Ammon's horn (tissue), 1 donor: ENCODE measurements around the gene ZBTB34.
A peak's percentile ranks its signal among the peaks of the same experiment; 100 is the strongest.
"Not testable (repeated sequence)": the region's sequence is repeated elsewhere in the genome, so short reads cannot be mapped to it uniquely, and the experiment has no call there.

Source experiments
- DNase-seq: peaks from one replicate; pipeline ENCODE4 v3.0.0-alpha.2; 2016; ENCODE audit warnings: low spot score

ZBTB34 gene, protein sequence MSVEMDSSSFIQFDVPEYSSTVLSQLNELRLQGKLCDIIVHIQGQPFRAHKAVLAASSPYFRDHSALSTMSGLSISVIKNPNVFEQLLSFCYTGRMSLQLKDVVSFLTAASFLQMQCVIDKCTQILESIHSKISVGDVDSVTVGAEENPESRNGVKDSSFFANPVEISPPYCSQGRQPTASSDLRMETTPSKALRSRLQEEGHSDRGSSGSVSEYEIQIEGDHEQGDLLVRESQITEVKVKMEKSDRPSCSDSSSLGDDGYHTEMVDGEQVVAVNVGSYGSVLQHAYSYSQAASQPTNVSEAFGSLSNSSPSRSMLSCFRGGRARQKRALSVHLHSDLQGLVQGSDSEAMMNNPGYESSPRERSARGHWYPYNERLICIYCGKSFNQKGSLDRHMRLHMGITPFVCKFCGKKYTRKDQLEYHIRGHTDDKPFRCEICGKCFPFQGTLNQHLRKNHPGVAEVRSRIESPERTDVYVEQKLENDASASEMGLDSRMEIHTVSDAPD

GRCh38 chr9:126860077-126860756, at the start of gene ZBTB34:
Gene ZBTB34 (plus strand): TSS chr9:126860639. CDS start chr9:126879400, 18,761 bp downstream.
- DNase-seq = peak; percentile 66

DNA sequence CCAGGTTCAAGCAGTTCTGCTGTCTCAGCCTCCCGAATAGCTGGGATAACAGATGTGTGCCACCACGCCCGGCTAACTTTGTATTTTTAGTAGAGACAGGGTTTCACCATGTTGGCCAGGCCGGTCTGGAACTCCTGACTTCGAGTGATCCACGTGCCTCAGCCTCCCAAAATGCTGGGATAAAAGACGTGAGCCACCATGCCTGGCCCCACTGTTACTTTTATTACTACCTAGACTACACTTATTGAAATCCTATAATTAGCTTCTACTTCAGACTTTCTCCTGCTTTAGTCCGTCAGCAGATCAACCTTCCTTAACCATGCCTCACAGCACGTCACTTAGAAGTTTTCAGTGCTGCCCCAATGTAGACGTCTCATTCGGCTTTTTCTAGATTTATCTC, 47.4 kb upstream of the ZBTB34 start:
- no peak for DNase-seq

GRCh38 chr9:126814091-126814490, 46.3 kb upstream of the ZBTB34 start:
- no peak for DNase-seq

DNA sequence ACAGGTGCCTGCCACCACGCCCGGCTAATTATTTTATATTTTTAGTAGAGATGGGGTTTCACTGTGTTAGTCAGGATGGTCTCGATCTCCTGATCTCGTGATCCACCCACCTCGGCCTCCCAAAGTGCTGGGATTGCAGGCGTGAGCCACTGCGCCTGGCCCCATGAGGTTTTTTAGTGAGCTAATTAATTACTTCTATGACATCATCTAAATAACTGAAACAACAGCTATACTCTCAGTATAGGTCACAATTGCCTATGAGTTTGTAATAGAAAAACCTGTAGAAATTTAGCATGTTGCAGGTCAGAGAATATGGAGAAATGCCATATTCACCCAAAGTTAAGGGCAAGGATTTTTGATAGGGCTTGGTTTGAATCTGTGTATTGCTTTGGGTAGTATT, 42.8 kb upstream of the ZBTB34 start:
- DNase-seq = not testable (repeated sequence)

GRCh38 chr9:126818482-126818881, 42.0 kb upstream of the ZBTB34 start:
- DNase-seq = no peak

DNA sequence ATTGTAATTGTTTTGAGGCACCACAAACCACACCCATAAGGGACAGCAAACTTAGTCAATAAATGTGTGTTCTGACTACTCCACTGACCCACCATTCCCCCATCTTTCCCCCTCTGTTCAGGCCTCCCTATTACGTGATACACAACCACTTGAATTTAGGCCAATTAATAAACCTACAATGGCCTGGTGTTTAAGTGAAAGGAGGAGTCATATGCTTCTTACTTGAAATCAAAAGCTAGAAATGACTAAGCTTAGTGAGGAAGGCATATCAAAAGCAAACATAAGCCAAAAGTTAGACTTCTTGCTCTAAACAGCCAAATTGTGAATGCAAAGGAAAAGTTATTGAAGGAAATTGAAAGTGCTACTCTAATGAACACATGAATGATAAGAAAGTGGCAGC, 41.0 kb upstream of the ZBTB34 start:
- DNase-seq = no peak

DNA sequence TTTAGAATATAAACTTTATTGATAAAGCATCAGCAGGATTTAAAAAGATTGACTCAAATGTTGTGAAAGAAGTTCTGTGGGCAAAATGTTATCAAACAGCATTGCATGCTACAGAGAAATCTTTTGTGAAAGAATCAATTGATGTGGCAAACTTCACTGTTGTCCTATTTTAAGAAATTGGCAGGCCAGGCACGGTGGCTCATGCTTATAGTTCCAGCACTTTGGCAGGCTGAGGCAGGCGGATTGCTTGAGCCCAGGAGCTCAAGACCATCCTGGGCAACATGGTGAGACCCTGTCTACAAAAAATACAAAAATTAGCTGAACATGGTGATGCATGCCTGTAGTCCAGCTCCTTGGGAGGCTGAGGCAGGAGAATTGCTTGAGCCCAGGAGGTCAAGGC, 38.2 kb upstream of the ZBTB34 start:
- DNase-seq = peak; percentile 78

- DNase-seq = no peak
These were observed 37.6 kb upstream of the ZBTB34 start for GRCh38 chr9:126822873-126823272.

- DNase-seq = not testable (repeated sequence)
These were observed 36.4 kb upstream of the ZBTB34 start for GRCh38 chr9:126824052-126824451.

DNA sequence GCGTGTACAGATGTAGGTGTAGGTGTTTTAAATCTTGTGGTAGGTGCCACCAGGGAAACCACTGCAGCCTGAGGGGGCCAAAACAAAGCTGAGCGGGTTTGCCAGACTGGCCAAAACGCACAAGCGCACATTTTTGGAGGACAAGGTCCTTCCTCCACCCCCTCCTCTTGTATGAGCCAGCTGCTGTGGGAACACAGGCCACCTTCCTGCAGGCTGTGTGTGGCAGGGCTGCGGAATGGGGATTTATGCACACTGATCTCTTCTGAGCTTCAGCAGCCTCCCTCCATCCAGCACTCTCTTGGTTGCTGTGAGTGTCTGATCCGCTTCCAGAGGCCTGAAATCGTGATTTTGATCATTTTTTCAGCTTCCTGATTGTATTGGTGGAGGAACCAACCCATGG, 33.2 kb upstream of the ZBTB34 start:
- no peak for DNase-seq

- no peak for DNase-seq
These were observed 31.4 kb upstream of the ZBTB34 start for GRCh38 chr9:126829035-126829434.

GRCh38 chr9:126830827-126831226, 29.6 kb upstream of the ZBTB34 start:
- DNase-seq = no peak

GRCh38 chr9:126832440-126832839, 28.0 kb upstream of the ZBTB34 start:
- no peak for DNase-seq

- DNase-seq = no peak
These were observed 27.4 kb upstream of the ZBTB34 start for GRCh38 chr9:126833020-126833419.

GRCh38 chr9:126833710-126834345, 26.6 kb upstream of the ZBTB34 start:
- no peak for DNase-seq

DNA sequence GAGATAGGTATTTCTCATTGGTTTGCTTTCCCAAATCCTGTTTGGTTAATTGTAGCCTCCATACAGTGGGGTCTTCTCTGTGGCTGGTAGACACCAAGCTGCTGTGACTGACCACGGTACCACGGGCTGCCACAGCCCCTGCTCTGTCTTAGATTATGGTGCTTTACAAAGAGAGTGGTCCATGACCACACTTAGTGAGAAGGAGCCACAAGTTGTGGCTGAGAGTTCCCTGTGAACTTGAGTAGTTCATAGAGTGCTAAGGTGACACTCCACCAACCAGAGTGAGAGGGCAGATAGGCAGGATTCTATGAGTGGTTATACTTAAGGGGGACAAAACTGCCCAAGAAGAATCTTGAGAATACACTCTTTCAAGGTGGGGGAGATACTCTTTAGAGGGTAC, 25.8 kb upstream of the ZBTB34 start:
- DNase-seq = no peak

DNA sequence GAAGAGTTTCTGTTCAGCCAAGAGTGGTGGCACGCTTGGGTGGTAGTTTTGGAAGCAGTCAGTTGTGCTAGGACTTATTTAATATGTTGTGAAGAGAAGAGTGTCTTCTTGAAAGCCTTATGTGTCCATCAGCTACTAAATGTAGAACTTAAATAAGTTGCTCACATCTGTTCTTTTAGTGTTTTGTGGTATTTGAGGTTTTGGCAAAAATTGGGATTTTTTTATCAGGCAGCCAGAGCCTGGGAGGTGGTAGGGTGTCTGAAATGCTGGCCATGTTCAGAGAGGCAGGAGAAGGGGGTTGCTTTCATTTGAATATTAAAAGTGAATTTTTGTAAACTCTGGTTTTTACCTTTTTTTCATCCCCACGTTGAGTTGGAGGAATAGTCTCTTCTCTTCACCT, 24.2 kb upstream of the ZBTB34 start:
- DNase-seq = no peak

GRCh38 chr9:126838055-126838811, 22.2 kb upstream of the ZBTB34 start:
- no peak for DNase-seq

- DNase-seq = peak; percentile 74
These were observed 21.5 kb upstream of the ZBTB34 start for GRCh38 chr9:126838895-126839294.

GRCh38 chr9:126839301-126839700, 21.1 kb upstream of the ZBTB34 start:
- DNase-seq = no peak

DNA sequence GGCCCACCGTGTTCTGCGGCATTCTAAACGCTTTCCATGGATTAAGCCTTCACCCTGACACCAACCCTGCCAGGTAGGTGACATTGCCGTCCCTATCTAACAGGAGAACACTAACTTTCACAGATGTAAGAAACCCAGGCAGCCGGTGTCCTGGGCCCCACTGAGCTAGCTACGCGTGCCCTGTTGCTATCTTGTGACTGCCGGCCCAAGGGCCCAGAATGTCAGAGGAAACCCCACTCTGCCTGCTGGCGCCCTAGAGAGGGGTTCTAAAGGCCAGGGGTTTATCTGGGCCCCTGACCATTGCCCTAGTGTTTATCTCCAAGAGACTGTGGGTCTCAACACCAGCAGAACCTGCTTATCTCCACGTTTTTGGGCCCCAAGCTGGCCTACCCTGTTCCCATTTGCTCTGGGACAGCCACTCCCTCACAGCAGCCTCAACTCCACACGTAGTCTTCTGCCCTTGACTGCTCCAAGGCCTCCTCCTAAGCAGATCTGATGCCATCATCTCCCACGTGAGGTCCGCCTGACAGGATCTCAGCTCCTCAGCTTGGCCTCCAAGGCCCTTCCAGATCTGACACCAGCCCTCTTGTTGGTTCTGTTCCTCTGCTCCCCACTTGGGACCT, 18.1 kb upstream of the ZBTB34 start:
- no peak for DNase-seq
